GM12891 (cell line): ENCODE measurements around the gene SEMA5A.

Experiments
- PAX5 ChIP-seq: IDR thresholded peaks from 2 replicates; pipeline ENCODE4 v1.6.1; 2011; ENCODE audit warnings: low read length, moderate library complexity, mild to moderate bottlenecking; ENCODE audit not compliant: insufficient read depth, severe bottlenecking
- POLR2A ChIP-seq: IDR thresholded peaks from 2 replicates; pipeline ENCODE4 v1.6.1; 2011; ENCODE audit warnings: low read depth, low read length, control low read depth
- POLR2AphosphoS5 ChIP-seq: IDR thresholded peaks from 2 replicates; pipeline ENCODE4 v1.6.1; 2011; ENCODE audit warnings: low read depth, low read length, control low read depth
- POU2F2 ChIP-seq: IDR thresholded peaks from 2 replicates; pipeline ENCODE4 v1.6.1; 2011; ENCODE audit warnings: low read depth, mild to moderate bottlenecking, control low read depth, low read length, moderate library complexity
- SPI1 ChIP-seq: IDR thresholded peaks from 2 replicates; pipeline ENCODE4 v1.6.1; 2011; ENCODE audit warnings: low read depth, low read length, control low read depth
- TAF1 ChIP-seq: IDR thresholded peaks from 2 replicates; pipeline ENCODE4 v1.6.1; 2011; ENCODE audit warnings: low read depth, low read length, control low read depth

GRCh38 chr5:9567039-9567438 is 21.2 kb upstream of the SEMA5A start:
- TF ChIP-seq POLR2A = no peak
- no peak for TF ChIP-seq TAF1
- no peak for TF ChIP-seq POLR2AphosphoS5
- TF ChIP-seq SPI1 = no peak
- no peak for TF ChIP-seq PAX5
- no peak for TF ChIP-seq POU2F2
